ENCODE results near the gene WDPCP.
"Not testable (repeated sequence)": the region's sequence is repeated elsewhere in the genome, so short reads cannot be mapped to it uniquely, and the experiment has no call there.

The WDPCP gene

DNA sequence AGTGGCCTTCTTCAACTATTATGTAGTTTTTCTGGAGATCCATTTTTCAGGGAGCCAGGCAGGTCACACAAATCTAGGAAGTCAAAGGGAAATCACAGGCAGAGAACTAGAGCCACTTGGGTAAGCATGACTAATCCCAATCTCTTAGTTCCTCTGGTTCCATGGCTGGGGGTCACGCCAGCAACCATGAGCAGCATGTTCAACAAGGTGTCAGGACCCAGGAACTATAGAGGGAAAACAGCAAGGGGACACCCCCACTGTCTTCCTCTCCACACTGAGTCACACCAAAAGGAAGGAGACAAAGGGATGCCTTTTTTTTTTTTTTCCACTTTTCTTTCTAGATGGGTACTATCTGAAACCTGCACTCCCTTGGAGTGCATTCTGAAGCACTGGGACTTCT is 286.8 kb downstream of the WDPCP start:
- Histone ChIP-seq H3K9me3 (ENCODE audit: control insufficient read depth, insufficient read depth, low read length) (peaks cover 29% of the 10 kb centered on the region), H3K36me3 (ENCODE audit: insufficient read depth, low read length) (no peaks in the 10 kb centered on the region; the same call in 1 of the 2 replicates), H3K4me1 (ENCODE audit: insufficient read depth, low read length) (no peaks in the 10 kb centered on the region), H3K9ac (ENCODE audit: low read depth, low read length) (no peak overlapping the region)

DNA sequence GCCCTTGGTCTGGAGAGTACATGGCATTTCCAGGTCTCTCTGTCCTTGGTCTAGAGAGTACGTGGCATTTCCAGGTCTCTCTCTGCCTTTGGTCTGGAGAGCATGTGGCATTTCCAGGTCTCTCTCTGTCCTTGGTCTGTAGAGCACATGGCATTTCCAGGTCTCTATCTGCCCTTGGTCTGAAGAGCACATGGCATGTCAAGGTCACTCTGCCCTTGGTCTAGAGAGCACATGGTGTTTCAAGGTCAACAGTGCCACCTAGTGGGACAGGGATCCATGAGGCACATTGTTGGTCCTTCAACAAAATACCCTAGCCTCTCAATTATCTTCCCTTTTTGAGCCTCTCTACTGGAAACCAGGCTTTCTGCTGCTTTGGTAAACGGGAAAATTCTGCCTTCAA is 287.4 kb downstream of the WDPCP start:
- Histone ChIP-seq H3K36me3 (ENCODE audit: insufficient read depth, low read length) (no peaks in the 10 kb centered on the region; the same call in 1 of the 2 replicates), H3K9ac (ENCODE audit: low read depth, low read length) (no peak overlapping the region), H3K4me1 (ENCODE audit: insufficient read depth, low read length) (no peaks in the 10 kb centered on the region), H3K9me3 (ENCODE audit: control insufficient read depth, insufficient read depth, low read length) (peaks cover 29% of the 10 kb centered on the region)

DNA sequence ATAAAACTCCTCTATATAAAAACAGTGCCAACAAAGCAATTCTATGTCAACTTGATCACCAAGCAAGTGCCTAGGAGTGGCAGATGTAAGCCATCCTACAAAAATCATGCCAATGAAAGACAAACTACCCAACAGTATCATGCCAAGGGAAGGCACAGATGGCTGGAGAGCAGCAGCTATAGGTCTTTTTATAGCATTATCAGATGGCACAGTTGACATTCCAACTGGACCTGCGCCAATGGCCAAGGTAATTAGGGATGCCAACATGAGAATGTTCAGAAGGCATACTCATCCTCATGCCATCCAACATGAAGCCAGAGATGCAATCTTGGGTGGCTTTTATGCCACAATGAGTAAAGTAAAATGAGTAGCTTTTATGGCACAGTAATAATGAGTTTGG is 300.3 kb downstream of the WDPCP start:
- no peak overlapping the region for H3K9ac ChIP-seq (ENCODE audit: low read depth, low read length)
- H3K4me1 ChIP-seq (ENCODE audit: insufficient read depth, low read length) = no peaks in the 10 kb centered on the region
- H3K36me3 ChIP-seq (ENCODE audit: insufficient read depth, low read length) = no peaks in the 10 kb centered on the region
- H3K9me3 ChIP-seq (ENCODE audit: control insufficient read depth, insufficient read depth, low read length) = 0 out of 2 replicates have a peak, but pooled peaks cover 2% of the 10 kb centered on the region

DNA sequence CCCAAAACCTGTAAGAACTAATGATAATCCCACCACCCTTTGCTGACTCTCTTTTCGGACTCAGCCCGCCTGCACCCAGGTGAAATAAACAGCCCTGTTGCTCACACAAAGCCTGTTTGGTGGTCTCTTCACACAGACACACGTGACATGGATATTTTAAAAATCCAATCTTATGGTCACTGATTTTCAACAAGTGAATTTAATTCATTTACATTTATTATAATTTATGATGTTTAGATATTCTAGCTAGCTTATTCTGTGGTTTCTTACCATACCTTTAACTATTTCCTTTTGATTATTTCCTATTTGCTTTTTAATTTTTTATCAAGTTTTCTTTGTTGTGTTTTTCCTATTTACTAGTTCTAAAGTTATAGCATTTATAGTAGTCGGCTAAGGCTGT is 301.8 kb downstream of the WDPCP start:
- not testable (repeated sequence) for H3K4me1 ChIP-seq (ENCODE audit: insufficient read depth, low read length); H3K9me3 ChIP-seq (ENCODE audit: control insufficient read depth, insufficient read depth, low read length); H3K36me3 ChIP-seq (ENCODE audit: insufficient read depth, low read length); H3K9ac ChIP-seq (ENCODE audit: low read depth, low read length)

DNA sequence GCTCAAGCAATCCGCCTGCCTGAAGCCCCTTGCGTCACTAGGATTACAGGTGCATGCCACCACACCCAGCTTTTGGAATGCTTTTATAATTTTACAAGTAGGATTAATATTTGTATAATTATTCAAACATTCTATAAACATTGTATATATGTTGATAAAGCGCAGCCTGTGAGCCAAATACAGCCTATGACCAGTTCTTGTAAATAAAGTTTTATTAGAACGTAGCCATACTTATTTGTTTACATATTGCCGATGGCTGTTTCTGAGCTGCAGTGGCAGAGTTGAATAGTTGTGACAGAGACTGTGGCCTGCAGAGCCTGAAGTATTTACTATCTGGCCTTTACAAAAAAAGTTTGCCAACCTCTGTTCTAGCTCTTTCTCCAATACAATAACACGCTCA is 305.0 kb downstream of the WDPCP start:
- Histone ChIP-seq H3K36me3 (ENCODE audit: insufficient read depth, low read length) (no peaks in the 10 kb centered on the region), H3K9ac (ENCODE audit: low read depth, low read length) (no peak overlapping the region), H3K4me1 (ENCODE audit: insufficient read depth, low read length) (no peaks in the 10 kb centered on the region), H3K9me3 (ENCODE audit: control insufficient read depth, insufficient read depth, low read length) (peaks cover 5% of the 10 kb centered on the region; the same call in 1 of the 2 replicates)

DNA sequence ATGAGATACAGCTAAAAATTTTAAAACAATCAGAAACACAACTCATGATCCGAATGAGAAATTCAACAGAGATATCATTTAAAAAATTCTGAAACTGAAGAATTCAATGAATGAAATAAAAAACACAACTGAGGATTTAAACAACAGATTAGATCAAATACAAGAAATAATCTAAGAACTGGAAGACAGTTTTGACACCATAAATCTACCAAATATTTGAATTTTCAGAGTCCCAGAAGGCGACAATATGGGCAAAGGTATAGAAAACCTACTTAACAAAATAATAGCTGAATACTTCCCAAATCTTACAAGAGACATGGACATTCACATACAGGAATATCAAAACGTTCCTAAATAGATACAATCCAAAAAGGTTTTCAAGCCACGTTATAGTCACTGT is 315.7 kb downstream of the WDPCP start:
- Histone ChIP-seq H3K36me3 (ENCODE audit: insufficient read depth, low read length) (no peaks in the 10 kb centered on the region), H3K4me1 (ENCODE audit: insufficient read depth, low read length) (no peaks in the 10 kb centered on the region), H3K9ac (ENCODE audit: low read depth, low read length) (no peak overlapping the region), H3K9me3 (ENCODE audit: control insufficient read depth, insufficient read depth, low read length) (no peaks in the 10 kb centered on the region)

DNA sequence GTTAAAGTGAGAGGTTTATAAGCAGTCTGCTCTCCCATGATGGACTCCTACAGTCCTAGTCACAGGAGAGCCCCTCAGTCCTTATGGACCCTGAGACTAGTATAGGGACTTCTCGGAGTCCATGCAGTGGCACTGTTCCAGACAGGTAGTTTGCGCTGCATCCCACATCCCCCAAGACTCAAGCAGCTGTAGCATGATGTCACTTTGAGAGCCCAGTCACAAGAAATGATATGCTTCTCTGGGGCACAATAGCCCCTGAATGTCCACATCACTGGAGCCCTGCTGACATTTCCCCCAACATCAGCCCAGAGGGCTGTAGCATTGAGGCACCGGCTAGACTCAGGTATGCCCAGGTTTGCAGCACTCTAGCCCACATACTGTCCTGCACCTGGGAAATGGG is 317.6 kb downstream of the WDPCP start:
- H3K9me3 ChIP-seq (ENCODE audit: control insufficient read depth, insufficient read depth, low read length) = no peaks in the 10 kb centered on the region
- no peaks in the 10 kb centered on the region for H3K36me3 ChIP-seq (ENCODE audit: insufficient read depth, low read length)
- H3K9ac ChIP-seq (ENCODE audit: low read depth, low read length) = no peak overlapping the region
- no peaks in the 10 kb centered on the region for H3K4me1 ChIP-seq (ENCODE audit: insufficient read depth, low read length)

DNA sequence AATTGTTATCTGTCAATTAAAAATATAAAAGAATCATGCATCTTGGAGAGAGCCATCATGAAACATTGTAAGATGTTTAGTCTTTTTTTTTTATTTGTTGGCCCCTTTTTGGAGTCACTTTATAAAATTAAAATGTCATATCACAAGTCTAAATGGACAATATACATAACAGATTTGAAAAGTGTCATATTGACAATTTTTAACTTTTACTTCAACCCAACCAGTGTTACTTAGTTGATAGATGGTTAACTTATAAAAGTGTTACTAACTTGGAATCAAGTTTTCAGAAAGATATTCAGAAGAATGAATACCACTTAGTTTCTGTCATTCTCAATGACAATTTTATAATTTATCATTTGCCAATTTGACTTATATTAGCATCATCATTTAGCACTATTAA is 319.3 kb downstream of the WDPCP start:
- Histone ChIP-seq H3K4me1 (ENCODE audit: insufficient read depth, low read length) (no peaks in the 10 kb centered on the region), H3K36me3 (ENCODE audit: insufficient read depth, low read length) (no peaks in the 10 kb centered on the region), H3K9ac (ENCODE audit: low read depth, low read length) (no peak overlapping the region), H3K9me3 (ENCODE audit: control insufficient read depth, insufficient read depth, low read length) (no peaks in the 10 kb centered on the region)

DNA sequence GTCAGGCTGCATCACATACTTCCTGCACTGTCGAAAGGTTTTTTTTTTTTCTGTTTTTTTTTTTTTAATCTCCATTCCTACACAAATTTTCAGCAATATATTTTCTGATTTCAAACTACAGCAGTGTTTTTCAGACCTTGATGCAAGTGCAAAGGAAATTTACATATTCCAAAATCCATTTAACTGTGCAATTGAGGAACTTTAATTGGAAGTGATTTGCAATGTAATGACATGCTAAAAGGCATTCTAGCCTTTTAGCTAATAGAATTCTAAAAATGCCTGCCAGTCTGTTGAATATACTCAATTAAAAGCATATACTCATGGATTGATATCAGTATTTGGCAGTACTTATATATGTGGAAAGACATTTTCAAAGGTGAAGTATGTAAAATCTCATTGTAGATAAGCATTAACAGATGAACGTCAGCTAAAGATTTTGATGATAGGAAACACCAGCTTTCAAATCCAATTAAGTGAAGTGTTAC is 327.1 kb downstream of the WDPCP start:
- no peak overlapping the region for H3K9ac ChIP-seq (ENCODE audit: low read depth, low read length)
- peaks cover 2% of the 10 kb centered on the region; the same call in 1 of the 2 replicates for H3K4me1 ChIP-seq (ENCODE audit: insufficient read depth, low read length)
- no peaks in the 10 kb centered on the region for H3K9me3 ChIP-seq (ENCODE audit: control insufficient read depth, insufficient read depth, low read length)
- no peaks in the 10 kb centered on the region for H3K36me3 ChIP-seq (ENCODE audit: insufficient read depth, low read length)

DNA sequence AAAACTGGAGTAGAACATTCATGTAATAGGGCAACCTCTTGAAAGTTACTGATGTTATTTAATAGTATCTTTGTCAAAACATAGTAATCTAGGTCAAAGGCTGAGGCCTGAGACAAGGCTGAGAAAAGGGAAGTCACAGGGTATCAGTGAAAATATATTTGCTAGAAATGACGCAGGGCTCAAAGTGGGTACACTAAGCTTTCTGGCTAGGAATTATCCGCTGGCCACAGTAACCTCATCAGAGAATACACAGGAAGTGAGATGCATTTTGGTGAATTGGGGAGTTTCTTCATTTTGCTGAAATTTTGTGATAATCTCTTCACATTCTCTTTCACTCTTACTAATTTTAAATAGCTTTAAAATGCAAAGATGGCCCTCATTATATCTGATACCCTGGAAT is 330.8 kb downstream of the WDPCP start:
- Histone ChIP-seq H3K4me1 (ENCODE audit: insufficient read depth, low read length) (peaks cover 2% of the 10 kb centered on the region; the same call in 1 of the 2 replicates), H3K9me3 (ENCODE audit: control insufficient read depth, insufficient read depth, low read length) (no peaks in the 10 kb centered on the region), H3K36me3 (ENCODE audit: insufficient read depth, low read length) (no peaks in the 10 kb centered on the region), H3K9ac (ENCODE audit: low read depth, low read length) (no peak overlapping the region)

DNA sequence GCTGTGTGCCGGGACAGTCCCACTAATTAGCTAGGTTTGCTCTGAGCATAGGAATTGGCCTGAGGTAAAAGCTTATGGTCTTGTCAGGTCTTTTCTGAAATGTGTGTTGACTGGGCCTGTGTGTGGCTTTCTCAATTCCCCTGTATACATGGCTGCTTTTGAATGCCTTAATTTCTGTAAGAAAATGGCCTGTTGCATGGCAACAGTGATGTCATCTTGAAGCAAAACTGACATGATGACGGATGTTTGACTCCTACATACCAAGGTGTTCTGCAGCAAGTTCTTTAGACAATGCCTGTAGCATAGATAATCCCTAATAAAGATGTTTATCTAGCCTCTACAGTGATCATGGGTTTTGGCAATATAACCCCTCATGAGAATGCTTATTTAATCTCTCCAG is 339.1 kb downstream of the WDPCP start:
- Histone ChIP-seq H3K4me1 (ENCODE audit: insufficient read depth, low read length) (no peaks in the 10 kb centered on the region), H3K36me3 (ENCODE audit: insufficient read depth, low read length) (no peaks in the 10 kb centered on the region), H3K9ac (ENCODE audit: low read depth, low read length) (no peak overlapping the region), H3K9me3 (ENCODE audit: control insufficient read depth, insufficient read depth, low read length) (no peaks in the 10 kb centered on the region)

DNA sequence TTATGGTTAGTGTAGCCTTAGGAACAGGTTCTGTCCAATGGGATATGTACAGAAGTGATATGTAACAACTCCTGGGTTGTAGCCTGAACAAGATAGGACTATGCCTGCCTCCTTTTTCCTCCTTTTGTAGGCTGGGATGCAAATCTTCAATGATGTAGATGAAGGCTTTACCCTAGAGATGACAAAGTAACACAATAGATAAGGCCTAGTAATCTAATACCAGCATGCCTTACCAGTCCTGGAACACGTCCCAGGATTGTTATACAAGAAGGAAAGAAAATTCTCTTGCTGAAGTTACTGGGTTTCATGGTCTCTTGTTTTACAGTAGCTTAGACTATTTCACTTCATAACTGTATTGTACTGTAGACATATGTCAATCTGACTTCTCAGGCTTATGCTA is 345.5 kb downstream of the WDPCP start:
- no peaks in the 10 kb centered on the region for H3K4me1 ChIP-seq (ENCODE audit: insufficient read depth, low read length)
- H3K9me3 ChIP-seq (ENCODE audit: control insufficient read depth, insufficient read depth, low read length) = no peaks in the 10 kb centered on the region
- H3K36me3 ChIP-seq (ENCODE audit: insufficient read depth, low read length) = no peaks in the 10 kb centered on the region
- H3K9ac ChIP-seq (ENCODE audit: low read depth, low read length) = no peak overlapping the region

DNA sequence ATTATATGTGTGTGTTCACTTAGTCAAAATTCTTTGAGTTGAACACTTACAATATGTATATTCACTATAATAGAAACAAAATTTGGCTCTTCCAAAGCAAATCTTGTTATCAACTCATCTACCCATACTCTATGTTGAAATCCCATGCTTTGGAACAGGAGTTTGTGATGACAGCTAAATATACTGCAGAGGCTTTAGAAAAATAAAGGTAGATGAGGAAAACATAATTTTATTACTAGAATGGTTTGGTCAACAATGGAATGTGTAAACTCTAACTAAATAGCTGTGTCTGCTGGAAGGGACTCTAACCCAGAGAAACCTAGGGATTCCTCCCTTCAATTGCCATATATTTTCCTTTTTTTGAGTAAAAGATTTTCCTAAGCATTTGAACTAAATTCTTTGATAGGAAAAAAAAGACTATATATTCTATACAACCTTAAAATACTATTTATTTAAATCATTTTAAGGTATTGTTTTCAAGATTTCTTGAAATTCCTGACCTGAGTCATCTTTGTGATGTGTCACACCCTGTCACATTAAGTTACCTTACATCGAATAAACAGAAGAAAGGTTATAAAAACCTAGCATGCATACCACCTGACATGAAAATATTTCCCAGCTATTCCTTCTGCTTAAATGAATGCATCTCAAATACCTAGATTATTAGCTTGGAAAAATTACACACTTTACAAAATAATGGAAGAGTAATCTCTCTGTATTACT is 362.2 kb downstream of the WDPCP start:
- H3K9ac ChIP-seq (ENCODE audit: low read depth, low read length) = no peak overlapping the region
- H3K4me1 ChIP-seq (ENCODE audit: insufficient read depth, low read length) = no peaks in the 10 kb centered on the region
- no peaks in the 10 kb centered on the region for H3K36me3 ChIP-seq (ENCODE audit: insufficient read depth, low read length)
- no peaks in the 10 kb centered on the region for H3K9me3 ChIP-seq (ENCODE audit: control insufficient read depth, insufficient read depth, low read length)

DNA sequence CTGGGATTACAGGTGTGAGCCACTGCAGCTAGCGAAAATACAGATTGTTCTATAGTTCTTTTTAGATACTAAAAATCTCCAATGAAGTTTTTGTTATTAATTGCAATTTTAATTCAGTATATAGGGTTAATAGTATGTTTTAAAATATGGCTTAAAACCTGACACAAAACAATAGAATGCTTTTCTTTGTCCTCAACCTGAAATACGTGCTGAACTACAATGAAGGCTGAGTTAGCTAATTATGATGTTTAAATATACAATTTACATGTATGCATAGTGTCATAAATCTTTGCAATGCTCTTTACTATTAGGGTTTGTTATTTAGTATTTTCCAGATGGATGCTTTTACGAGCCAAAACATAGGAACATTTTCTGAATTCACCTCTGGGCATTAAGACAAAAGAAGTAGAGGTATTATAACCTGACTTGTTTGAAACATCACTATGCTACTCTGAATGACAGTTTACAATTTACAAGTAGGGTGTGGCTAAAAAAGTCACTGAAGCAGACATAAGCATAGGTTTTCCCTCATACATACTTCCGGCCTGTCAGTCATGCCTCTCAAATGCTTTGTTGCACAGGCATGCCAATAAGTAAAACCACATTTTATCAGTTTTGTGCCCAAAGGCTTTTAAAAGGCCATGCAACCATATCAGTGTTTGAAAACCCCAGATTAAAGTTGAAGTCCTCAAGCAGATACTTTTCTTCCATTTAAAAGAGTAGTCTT is 369.3 kb downstream of the WDPCP start:
- Histone ChIP-seq H3K36me3 (ENCODE audit: insufficient read depth, low read length) (no peaks in the 10 kb centered on the region), H3K9ac (ENCODE audit: low read depth, low read length) (no peak overlapping the region), H3K9me3 (ENCODE audit: control insufficient read depth, insufficient read depth, low read length) (no peaks in the 10 kb centered on the region), H3K4me1 (ENCODE audit: insufficient read depth, low read length) (no peaks in the 10 kb centered on the region)

DNA sequence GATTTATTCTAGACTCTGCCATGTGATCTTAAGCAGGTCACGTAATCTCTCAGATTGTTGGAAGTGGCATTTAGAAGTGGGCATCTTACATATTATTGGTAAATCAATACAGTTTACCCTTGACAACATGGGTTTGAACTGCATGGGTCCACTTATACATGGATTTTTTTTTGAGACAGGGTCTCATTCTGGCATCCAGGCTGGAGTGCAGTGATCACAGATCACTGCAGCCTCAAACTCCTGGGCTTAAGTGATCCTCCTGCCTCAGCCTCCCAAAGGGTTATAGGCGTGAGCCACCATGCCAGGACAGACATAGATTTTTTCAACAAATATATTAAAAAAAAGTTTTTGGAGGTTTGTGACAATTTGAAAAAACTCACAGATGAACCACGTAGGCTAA is 393.0 kb downstream of the WDPCP start:
- Histone ChIP-seq H3K36me3 (ENCODE audit: insufficient read depth, low read length) (peaks cover 3% of the 10 kb centered on the region; the same call in 1 of the 2 replicates), H3K9ac (ENCODE audit: low read depth, low read length) (no peak overlapping the region), H3K4me1 (ENCODE audit: insufficient read depth, low read length) (no peaks in the 10 kb centered on the region), H3K9me3 (ENCODE audit: control insufficient read depth, insufficient read depth, low read length) (peaks cover 4% of the 10 kb centered on the region; the same call in 1 of the 2 replicates)

Data from ES-I3 (cell line).